NT2/D1 (cell line): ENCODE measurements around the gene SERPINE1.
"Not testable (repeated sequence)": the region's sequence is repeated elsewhere in the genome, so short reads cannot be mapped to it uniquely, and the experiment has no call there.

ENCODE experiments used
- DNase-seq: peaks from one replicate; pipeline ENCODE4 v3.0.0-alpha.2; 2011; ENCODE audit warnings: low read depth, low spot score
- H3K27me3 ChIP-seq: 2 replicates; pipeline ENCODE4 v1.6.0; 2011; ENCODE audit warnings: mild to moderate bottlenecking; ENCODE audit not compliant: insufficient read length, insufficient read depth
- H3K36me3 ChIP-seq: 2 replicates; pipeline ENCODE4 v1.6.1; 2011; ENCODE audit warnings: mild to moderate bottlenecking, low read length, mixed read lengths; ENCODE audit not compliant: insufficient read depth, insufficient read length
- H3K4me1 ChIP-seq: 2 replicates; pipeline ENCODE4 v1.5.1; 2011; ENCODE audit not compliant: insufficient read depth, insufficient read length
- H3K4me3 ChIP-seq: 2 replicates; pipeline ENCODE4 v1.5.1; 2011; ENCODE audit warnings: low read depth; ENCODE audit not compliant: insufficient read length
- H3K9ac ChIP-seq: 2 replicates; pipeline ENCODE4 v1.6.0; 2011; ENCODE audit warnings: low read depth; ENCODE audit not compliant: insufficient read length
- H3K9me3 ChIP-seq: 2 replicates; pipeline ENCODE4 v1.5.1; 2011; ENCODE audit warnings: mild to moderate bottlenecking, low read length; ENCODE audit not compliant: insufficient read depth
- SUZ12 ChIP-seq: IDR thresholded peaks from 2 replicates; pipeline ENCODE4 v1.6.1; 2011; ENCODE audit not compliant: insufficient read length, insufficient read depth; ENCODE audit errors: extremely low read depth
- YY1 ChIP-seq: IDR thresholded peaks from 2 replicates; pipeline ENCODE4 v1.6.1; 2011; ENCODE audit not compliant: insufficient read length, insufficient read depth
- ZNF274 ChIP-seq: IDR thresholded peaks from 2 replicates; pipeline ENCODE4 v1.6.1; 2011; ENCODE audit warnings: mild to moderate bottlenecking, low read depth, low read length

SERPINE1 gene

DNA sequence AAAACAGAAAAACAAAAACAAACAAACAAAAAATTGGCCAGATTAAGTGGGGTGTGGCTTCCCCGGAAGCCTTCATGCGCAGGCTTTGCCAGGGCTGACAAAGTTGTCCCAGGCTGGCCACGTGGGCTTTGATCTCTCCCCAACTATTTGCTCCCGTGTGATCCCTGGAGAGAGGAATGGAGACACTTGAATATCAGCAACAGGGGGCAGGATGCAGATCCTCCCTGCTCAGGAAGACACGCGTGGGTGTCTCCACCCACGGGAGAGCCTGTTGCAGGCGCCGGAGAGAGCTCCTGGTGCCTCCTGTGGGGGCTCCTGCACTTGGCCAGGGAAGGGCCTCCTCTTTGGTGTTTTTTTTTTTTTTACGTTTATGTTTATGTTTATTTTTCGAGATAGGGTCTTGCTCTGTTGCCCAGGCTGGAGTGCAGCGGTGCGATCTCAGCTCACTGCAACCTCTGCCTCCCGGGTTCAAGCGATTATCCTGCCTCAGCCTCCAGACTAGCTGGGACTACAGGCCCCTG is 22.7 kb upstream of the SERPINE1 start:
- H3K36me3 ChIP-seq, result no peaks in the 10 kb centered on the region
- peaks cover 5% of the 10 kb centered on the region for H3K4me1 ChIP-seq
- H3K27me3 ChIP-seq, result no peaks in the 10 kb centered on the region
- no peak for TF ChIP-seq ZNF274
- no peak for TF ChIP-seq SUZ12
- no peak for TF ChIP-seq YY1
- H3K9me3 ChIP-seq, result no peaks in the 10 kb centered on the region
- no peak overlapping the region for H3K9ac ChIP-seq
- H3K4me3 ChIP-seq, result no peak overlapping the region
- DNase-seq, result no peak

DNA sequence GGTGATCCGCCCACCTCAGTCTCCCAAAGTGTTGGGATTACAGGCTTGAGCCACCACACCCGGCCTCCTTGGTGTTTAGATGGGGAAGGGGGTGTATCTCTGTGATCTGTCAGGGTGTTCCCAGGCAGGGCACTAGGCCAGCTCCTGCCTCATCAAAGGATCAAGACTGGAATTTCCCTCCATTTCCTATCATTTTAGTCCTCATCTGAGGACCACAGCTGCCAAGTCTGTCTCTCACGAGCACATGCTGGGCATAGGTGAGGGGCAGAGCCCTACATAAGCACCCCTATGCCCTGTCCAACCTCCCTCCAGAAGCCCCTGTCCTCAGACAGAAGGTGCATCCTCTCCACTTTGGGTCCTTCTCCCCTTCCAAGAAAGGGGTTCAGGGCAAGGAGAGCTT is 22.1 kb upstream of the SERPINE1 start:
- peaks cover 5% of the 10 kb centered on the region for H3K4me1 ChIP-seq
- no peaks in the 10 kb centered on the region for H3K27me3 ChIP-seq
- H3K4me3 ChIP-seq, result no peak overlapping the region
- no peak for DNase-seq
- H3K9me3 ChIP-seq, result no peaks in the 10 kb centered on the region
- H3K36me3 ChIP-seq, result no peaks in the 10 kb centered on the region
- H3K9ac ChIP-seq, result no peak overlapping the region
- no peak for TF ChIP-seq SUZ12
- no peak for TF ChIP-seq ZNF274
- no peak for TF ChIP-seq YY1

DNA sequence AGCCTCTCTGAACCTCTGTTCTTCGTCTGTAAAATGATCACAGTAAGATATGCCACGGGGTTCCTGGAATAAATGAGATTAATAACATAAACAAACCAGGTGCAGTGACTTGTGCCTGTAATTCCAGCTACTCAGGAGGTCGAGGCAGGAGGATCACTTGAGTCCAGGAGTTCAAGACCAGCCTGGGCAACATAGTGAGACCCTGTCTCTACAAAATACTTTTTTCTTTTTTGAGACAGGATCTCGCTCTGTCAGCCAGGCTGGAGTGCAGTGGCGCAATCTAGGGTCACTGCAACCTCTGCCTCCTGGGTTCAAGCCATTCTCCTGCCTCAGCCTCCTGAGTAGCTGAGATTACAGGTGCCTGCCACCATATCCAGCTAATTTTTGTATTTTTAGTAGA is 21.7 kb upstream of the SERPINE1 start:
- not testable (repeated sequence) for H3K36me3 ChIP-seq, DNase-seq, H3K9me3 ChIP-seq, H3K9ac ChIP-seq, H3K4me3 ChIP-seq, H3K4me1 ChIP-seq, H3K27me3 ChIP-seq

DNA sequence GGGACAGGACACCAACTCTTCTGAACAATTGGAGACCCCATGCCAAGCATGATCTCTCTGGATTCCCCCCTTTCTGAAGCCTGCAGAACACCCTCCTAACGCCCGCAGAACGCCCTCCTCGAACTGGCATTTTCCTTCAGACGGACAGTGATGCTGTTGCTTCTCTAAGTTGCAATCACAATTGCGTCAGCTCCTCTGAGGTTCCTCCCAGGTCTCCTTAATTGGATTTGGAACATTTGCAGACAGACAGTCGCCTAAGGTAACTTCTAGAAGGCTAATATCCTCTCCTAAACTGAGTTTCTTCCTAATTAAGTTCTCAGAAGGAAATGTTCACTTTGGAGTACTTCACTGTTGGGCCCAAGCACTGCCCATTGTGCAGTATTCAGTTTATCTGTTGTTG is 20.5 kb upstream of the SERPINE1 start:
- DNase-seq, result no peak
- H3K27me3 ChIP-seq, result no peaks in the 10 kb centered on the region
- H3K4me3 ChIP-seq, result no peak overlapping the region
- no peaks in the 10 kb centered on the region for H3K36me3 ChIP-seq
- H3K9ac ChIP-seq, result no peak overlapping the region
- peaks cover 2% of the 10 kb centered on the region for H3K4me1 ChIP-seq
- no peak for TF ChIP-seq ZNF274
- TF ChIP-seq YY1, result no peak
- TF ChIP-seq SUZ12, result no peak
- H3K9me3 ChIP-seq, result no peaks in the 10 kb centered on the region

DNA sequence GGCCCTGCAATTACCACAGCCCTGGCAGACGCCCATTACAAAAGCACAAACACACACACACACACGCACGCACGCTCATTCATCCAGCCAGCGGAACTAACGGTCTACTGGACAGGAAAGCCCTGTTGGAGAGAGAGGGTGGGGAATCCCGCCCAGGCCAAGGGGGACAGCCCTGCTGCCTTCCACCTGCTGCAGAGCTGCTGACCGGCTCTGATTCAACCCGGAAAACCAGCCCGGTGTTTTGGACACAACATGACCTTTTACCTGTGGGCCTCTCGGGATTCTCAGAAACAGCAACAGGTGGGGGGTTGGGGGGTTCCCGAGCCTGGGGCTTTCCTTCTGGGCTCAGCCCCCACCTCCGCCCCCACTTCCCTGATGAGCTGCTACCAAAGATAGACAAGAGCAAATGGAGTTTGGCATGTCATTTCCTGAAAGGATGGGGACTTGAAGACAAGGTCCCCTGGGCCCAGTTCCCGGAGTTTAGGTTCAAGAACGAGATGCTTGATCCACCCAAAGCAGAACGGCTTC is 18.5 kb upstream of the SERPINE1 start:
- H3K9ac ChIP-seq, result no peak overlapping the region
- H3K4me1 ChIP-seq, result peaks cover 4% of the 10 kb centered on the region
- no peak overlapping the region for H3K4me3 ChIP-seq
- H3K36me3 ChIP-seq, result no peaks in the 10 kb centered on the region
- H3K9me3 ChIP-seq, result no peaks in the 10 kb centered on the region
- DNase-seq, result no peak
- no peaks in the 10 kb centered on the region for H3K27me3 ChIP-seq
- TF ChIP-seq YY1 (no peak), ZNF274 (no peak), SUZ12 (no peak)

DNA sequence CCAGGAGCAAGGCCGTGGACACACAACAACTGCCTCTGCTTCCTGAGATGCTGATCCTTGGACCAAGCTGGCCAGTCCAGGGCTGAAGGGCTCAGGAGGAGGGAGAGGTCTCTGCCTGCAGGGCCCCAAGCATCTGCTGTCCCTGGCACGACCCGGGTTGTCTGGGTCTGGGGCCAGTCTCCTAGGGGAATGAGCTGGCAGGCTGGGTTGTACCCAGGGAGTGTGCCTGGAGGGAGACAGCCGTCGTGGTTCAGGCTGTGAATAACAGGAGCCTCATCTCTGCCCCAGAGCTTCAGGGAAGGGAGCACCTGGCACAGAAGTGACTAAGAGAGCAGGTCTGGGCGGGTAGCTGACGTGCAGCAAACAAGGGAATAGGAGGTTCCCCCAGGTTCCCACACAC is 17.9 kb upstream of the SERPINE1 start:
- Histone ChIP-seq H3K4me3 (no peak overlapping the region), H3K4me1 (peaks cover 5% of the 10 kb centered on the region), H3K9ac (no peak overlapping the region), H3K36me3 (no peaks in the 10 kb centered on the region), H3K27me3 (no peaks in the 10 kb centered on the region), H3K9me3 (no peaks in the 10 kb centered on the region)
- DNase-seq, result no peak
- no peak for TF ChIP-seq YY1
- no peak for TF ChIP-seq ZNF274
- no peak for TF ChIP-seq SUZ12

DNA sequence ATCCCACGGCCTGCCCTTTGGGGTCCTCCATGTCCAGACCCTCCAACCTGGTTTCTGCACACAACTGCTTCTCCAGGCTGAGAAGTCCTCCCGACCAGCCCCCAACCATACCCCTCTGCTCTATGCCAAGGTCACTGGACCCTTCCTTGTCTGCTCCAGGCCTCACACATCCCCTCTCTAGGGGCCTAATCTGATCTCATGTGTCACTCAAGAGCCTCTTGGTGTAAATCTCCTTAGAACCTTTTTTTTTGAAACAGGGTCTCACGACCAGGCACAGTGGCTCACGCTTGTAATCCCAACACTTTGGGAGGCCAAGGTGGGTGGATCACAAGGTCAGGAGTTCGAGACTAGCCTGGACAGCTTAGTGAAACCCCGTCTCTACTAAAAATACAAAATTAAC is 17.5 kb upstream of the SERPINE1 start:
- Histone ChIP-seq H3K9ac (no peak overlapping the region), H3K4me1 (peaks cover 8% of the 10 kb centered on the region), H3K4me3 (no peak overlapping the region), H3K36me3 (no peaks in the 10 kb centered on the region), H3K27me3 (no peaks in the 10 kb centered on the region), H3K9me3 (no peaks in the 10 kb centered on the region)
- TF ChIP-seq YY1 (no peak), SUZ12 (no peak), ZNF274 (no peak)
- DNase-seq, result no peak

DNA sequence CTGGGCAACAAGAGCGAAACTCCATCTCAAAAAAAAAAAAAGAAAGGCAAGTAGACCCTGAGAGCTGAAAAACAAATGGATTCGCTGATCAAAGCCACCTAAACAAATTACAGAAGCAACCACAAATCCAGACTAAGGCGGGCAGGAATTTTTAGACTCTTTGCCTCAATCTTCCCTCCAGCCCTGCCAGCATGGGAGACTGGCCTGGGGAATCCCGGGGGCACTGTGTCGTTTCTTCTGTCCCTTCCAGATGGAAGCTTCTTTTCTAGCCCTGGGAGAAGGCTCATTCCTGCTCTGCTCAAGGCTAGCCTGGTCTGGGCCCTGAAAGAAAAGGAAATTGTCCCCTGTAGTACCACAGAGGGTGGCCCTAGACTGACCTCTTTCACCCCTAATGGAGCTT is 15.6 kb upstream of the SERPINE1 start:
- Histone ChIP-seq H3K9ac (no peak overlapping the region), H3K4me3 (no peak overlapping the region), H3K9me3 (no peaks in the 10 kb centered on the region), H3K4me1 (peaks cover 8% of the 10 kb centered on the region), H3K36me3 (no peaks in the 10 kb centered on the region), H3K27me3 (no peaks in the 10 kb centered on the region)
- TF ChIP-seq ZNF274 (no peak), SUZ12 (no peak), YY1 (no peak)
- DNase-seq, result no peak
